HEK293 (cell line): ENCODE measurements around the gene RIN1.

Experiments used
- CTCF ChIA-PET: fragments of 350-600 bp; formaldehyde crosslinking; extraction: SDS; loops from one replicate; lab custom pipeline; 2021; ENCODE audit warnings: antibody characterized with exemption; lab: Yijun Ruan, JAX
- POLR2A ChIA-PET: fragments of 300-600 bp; formaldehyde crosslinking; extraction: SDS; loops from one replicate; lab custom pipeline; 2020; ENCODE audit warnings: antibody characterized with exemption, inconsistent platforms; lab: Yijun Ruan, JAX
- H3K27ac ChIP-seq: fragments of 200-500 bp; sonication (Bioruptor generic); 2 replicates; pipeline ENCODE4 v1.5.1; 2014; ENCODE audit warnings: low read depth, low read length, control low read depth, inconsistent platforms; ENCODE audit errors: extremely low read depth
- H3K36me3 ChIP-seq, 2 experiments: fragments of 200-500 bp in 1 of 2; sonication (Bioruptor generic) in 1 of 2; 1 replicate in 1 of 2; 2 replicates in 1 of 2; pipeline ENCODE4 v1.5.1; 2014 to 2017; ENCODE audit warnings: inconsistent platforms in 2 of 2, low read length in 2 of 2; ENCODE audit not compliant: control insufficient read depth in 2 of 2, insufficient read depth in 1 of 2
- H3K4me1 ChIP-seq: fragments of 200-500 bp; sonication (Bioruptor generic); 2 replicates; pipeline ENCODE4 v1.5.1; 2014; ENCODE audit warnings: mild to moderate bottlenecking, low read length, inconsistent platforms; ENCODE audit not compliant: control insufficient read depth, insufficient read depth
- H3K4me3 ChIP-seq: 2 replicates; pipeline ENCODE4 v1.5.1; 2011; ENCODE audit warnings: low read depth, mild to moderate bottlenecking, control low read depth, low read length, moderate library complexity
- H3K9me3 ChIP-seq: fragments of 200-500 bp; sonication (Bioruptor generic); 2 replicates; pipeline ENCODE4 v1.5.1; 2014; ENCODE audit warnings: low read depth, low read length, inconsistent platforms; ENCODE audit not compliant: control insufficient read depth, insufficient read depth
- ELK4 ChIP-seq: IDR thresholded peaks from 2 replicates; pipeline ENCODE4 v1.6.1; 2011; ENCODE audit warnings: mild to moderate bottlenecking, low read depth, low read length, borderline replicate concordance
- GLIS1 ChIP-seq: fragments of 450-650 bp; formaldehyde crosslinking; IDR thresholded peaks from 2 replicates; pipeline ENCODE4 v1.5.1; 2016; ENCODE audit warnings: missing biosample characterization, missing genetic modification characterization
- HOXC10 ChIP-seq: sonication (generic); formaldehyde crosslinking; IDR thresholded peaks from 2 replicates; pipeline ENCODE4 v1.8.1; 2023; ENCODE audit warnings: mild to moderate bottlenecking, missing genetic modification reagents
- IKZF3 ChIP-seq: fragments of 450-650 bp; IDR thresholded peaks from 2 replicates; pipeline ENCODE4 v1.5.0; 2018; ENCODE audit warnings: missing biosample characterization, mild to moderate bottlenecking, missing genetic modification characterization, moderate library complexity
- INSM2 ChIP-seq: fragments of 450-650 bp; formaldehyde crosslinking; IDR thresholded peaks from 2 replicates; pipeline ENCODE4 v1.5.1; 2016; ENCODE audit warnings: missing biosample characterization, missing genetic modification characterization
- KLF10 ChIP-seq: fragments of 450-650 bp; IDR thresholded peaks from 2 replicates; pipeline ENCODE4 v1.5.1; 2018; ENCODE audit warnings: missing biosample characterization, mild to moderate bottlenecking, missing genetic modification characterization
- MYNN ChIP-seq: fragments of 450-650 bp; formaldehyde crosslinking; IDR thresholded peaks from 2 replicates; pipeline ENCODE4 v1.5.1; 2016; ENCODE audit warnings: missing biosample characterization, missing genetic modification characterization, borderline replicate concordance
- PATZ1 ChIP-seq: fragments of 450-650 bp; formaldehyde crosslinking; IDR thresholded peaks from 2 replicates; pipeline ENCODE4 v1.5.1; 2016; ENCODE audit warnings: missing biosample characterization, missing genetic modification characterization
- SP2 ChIP-seq: fragments of 450-650 bp; formaldehyde crosslinking; IDR thresholded peaks from 2 replicates; pipeline ENCODE4 v1.5.1; 2016; ENCODE audit warnings: missing biosample characterization, missing genetic modification characterization
- ZBTB20 ChIP-seq: fragments of 450-650 bp; formaldehyde crosslinking; IDR thresholded peaks from 2 replicates; pipeline ENCODE4 v1.5.1; 2016; ENCODE audit warnings: missing biosample characterization, missing genetic modification characterization
- ZBTB7A ChIP-seq: fragments of 450-650 bp; formaldehyde crosslinking; IDR thresholded peaks from 2 replicates; pipeline ENCODE4 v1.5.1; 2016; ENCODE audit warnings: low read depth, missing biosample characterization, missing genetic modification characterization
- ZIC2 ChIP-seq: fragments of 450-650 bp; formaldehyde crosslinking; IDR thresholded peaks from 2 replicates; pipeline ENCODE4 v1.5.1; 2016; ENCODE audit warnings: missing biosample characterization, missing genetic modification characterization
- ZNF114 ChIP-seq: fragments of 450-650 bp; formaldehyde crosslinking; IDR thresholded peaks from 2 replicates; pipeline ENCODE4 v1.5.0; 2017; ENCODE audit warnings: missing biosample characterization, missing genetic modification characterization
- ZNF133 ChIP-seq: fragments of 450-650 bp; formaldehyde crosslinking; IDR thresholded peaks from 2 replicates; pipeline ENCODE4 v1.5.1; 2016; ENCODE audit warnings: missing biosample characterization, missing genetic modification characterization
- ZNF202 ChIP-seq: fragments of 450-650 bp; formaldehyde crosslinking; IDR thresholded peaks from 2 replicates; pipeline ENCODE4 v1.5.1; 2016; ENCODE audit warnings: missing biosample characterization, missing genetic modification characterization, borderline replicate concordance
- ZNF221 ChIP-seq: fragments of 450-650 bp; formaldehyde crosslinking; IDR thresholded peaks from 2 replicates; pipeline ENCODE4 v1.5.1; 2017; ENCODE audit warnings: missing biosample characterization, missing genetic modification characterization, borderline replicate concordance
- ZNF239 ChIP-seq: fragments of 450-650 bp; formaldehyde crosslinking; IDR thresholded peaks from 2 replicates; pipeline ENCODE4 v1.5.1; 2016; ENCODE audit warnings: missing biosample characterization, missing genetic modification characterization
- ZNF248 ChIP-seq: fragments of 450-650 bp; formaldehyde crosslinking; IDR thresholded peaks from 2 replicates; pipeline ENCODE4 v1.5.1; 2017; ENCODE audit warnings: missing biosample characterization, missing genetic modification characterization
- ZNF266 ChIP-seq: fragments of 450-650 bp; formaldehyde crosslinking; IDR thresholded peaks from 2 replicates; pipeline ENCODE4 v1.5.1; 2016; ENCODE audit warnings: missing biosample characterization, missing genetic modification characterization, low read depth
- ZNF280C ChIP-seq: fragments of 450-650 bp; formaldehyde crosslinking; IDR thresholded peaks from 2 replicates; pipeline ENCODE4 v1.5.1; 2016; ENCODE audit warnings: missing biosample characterization, missing genetic modification characterization
- ZNF302 ChIP-seq: fragments of 450-650 bp; formaldehyde crosslinking; IDR thresholded peaks from 2 replicates; pipeline ENCODE4 v1.5.1; 2016; ENCODE audit warnings: missing biosample characterization, missing genetic modification characterization, low read depth
- ZNF510 ChIP-seq: fragments of 450-650 bp; formaldehyde crosslinking; IDR thresholded peaks from 2 replicates; pipeline ENCODE4 v1.5.1; 2018; ENCODE audit warnings: mild to moderate bottlenecking, missing genetic modification characterization, missing biosample characterization; ENCODE audit not compliant: insufficient replicate concordance
- ZNF558 ChIP-seq: fragments of 450-650 bp; formaldehyde crosslinking; IDR thresholded peaks from 2 replicates; pipeline ENCODE4 v1.5.1; 2016; ENCODE audit warnings: missing biosample characterization, missing genetic modification characterization
- ZNF600 ChIP-seq: fragments of 450-650 bp; formaldehyde crosslinking; IDR thresholded peaks from 2 replicates; pipeline ENCODE4 v1.5.1; 2016; ENCODE audit warnings: missing biosample characterization, missing genetic modification characterization
- ZNF701 ChIP-seq: fragments of 450-650 bp; formaldehyde crosslinking; IDR thresholded peaks from 2 replicates; pipeline ENCODE4 v1.5.1; 2016; ENCODE audit warnings: missing biosample characterization, missing genetic modification characterization
- ZNF704 ChIP-seq: fragments of 450-650 bp; formaldehyde crosslinking; IDR thresholded peaks from 2 replicates; pipeline ENCODE4 v1.5.1; 2016; ENCODE audit warnings: missing biosample characterization, missing genetic modification characterization
- ZNF776 ChIP-seq: fragments of 450-650 bp; formaldehyde crosslinking; IDR thresholded peaks from 2 replicates; pipeline ENCODE4 v1.5.0; 2017; ENCODE audit warnings: missing biosample characterization, missing genetic modification characterization, borderline replicate concordance
- ZNF837 ChIP-seq: fragments of 450-650 bp; formaldehyde crosslinking; IDR thresholded peaks from 2 replicates; pipeline ENCODE4 v1.5.1; 2016; ENCODE audit warnings: missing biosample characterization, missing genetic modification characterization
- ZSCAN23 ChIP-seq: fragments of 450-650 bp; formaldehyde crosslinking; IDR thresholded peaks from 2 replicates; pipeline ENCODE4 v1.5.1; 2016; ENCODE audit warnings: missing biosample characterization, missing genetic modification characterization

Gene RIN1

GRCh38 chr11:66287211-66287888, 48.9 kb downstream of the RIN1 start:
- Histone ChIP-seq H3K27ac (no peak overlapping the region), H3K36me3 (peaks cover 0 to 31% of the 10 kb centered on the region in 2 experiments; a peak in 1 of 3 replicates), H3K4me1 (no peaks in the 10 kb centered on the region), H3K4me3 (no peak overlapping the region), H3K9me3 (no peaks in the 10 kb centered on the region)
- CTCF ChIA-PET, result interaction anchor here (0.9 to 2.1 kb wide), 2 partner anchors 65 to 102 kb away, joined by 4 to 5 read pairs; no protein-coding TSS in a partner anchor
- POLR2A ChIA-PET, result interaction anchor here (0.7 kb wide), 1 partner anchor 193 kb away, joined by 3 read pairs; the partner anchor contains the start of gene DPP3
- TF ChIP-seq GLIS1 (tag by site-specific recombination) (no peak), ZNF510 (tag by site-specific recombination) (no peak), ZNF221 (no peak), ZNF248 (no peak), ZNF704 (tag by site-specific recombination) (no peak), ZNF280C (tag by site-specific recombination) (no peak), ZNF558 (tag by site-specific recombination) (no peak), ZNF202 (tag by site-specific recombination) (no peak), ZBTB20 (tag by site-specific recombination) (no peak), ZNF837 (no peak), ZNF239 (tag by site-specific recombination) (no peak), IKZF3 (tag by site-specific recombination) (no peak), ZNF133 (no peak)

- Histone ChIP-seq H3K27ac (no peak overlapping the region), H3K4me1 (no peaks in the 10 kb centered on the region), H3K4me3 (no peak overlapping the region), H3K9me3 (no peaks in the 10 kb centered on the region), H3K36me3 (peaks cover 0 to 31% of the 10 kb centered on the region in 2 experiments; a peak in 1 of 3 replicates)
- POLR2A ChIA-PET, result no interaction called here
- CTCF ChIA-PET, result interaction anchor here (0.6 to 1.7 kb wide), 4 partner anchors 23 to 224 kb away, joined by 3 to 7 read pairs (median 4); no protein-coding TSS in a partner anchor
- no peak for TF ChIP-seq ZNF114 (tag by site-specific recombination)
- no peak for TF ChIP-seq ELK4
- no peak for TF ChIP-seq PATZ1 (tag by site-specific recombination)
- TF ChIP-seq ZBTB7A, result no peak
- TF ChIP-seq ZNF776 (tag by site-specific recombination), result no peak
- TF ChIP-seq SP2, result no peak
- no peak for TF ChIP-seq HOXC10
- no peak for TF ChIP-seq ZNF600 (tag by site-specific recombination)
- no peak for TF ChIP-seq MYNN
- no peak for TF ChIP-seq INSM2
- TF ChIP-seq ZSCAN23 (tag by site-specific recombination), result no peak
- no peak for TF ChIP-seq ZNF302 (tag by site-specific recombination)
- TF ChIP-seq ZNF266 (tag by site-specific recombination), result no peak
- TF ChIP-seq ZIC2, result no peak
- TF ChIP-seq ZNF701 (tag by site-specific recombination), result no peak
- no peak for TF ChIP-seq KLF10
Observed at GRCh38 chr11:66286699-66287098, 49.5 kb downstream of the RIN1 start.
